GM10266 (cell line): ENCODE measurements around the gene N4BP2L2.
A peak's percentile ranks its signal among the peaks of the same experiment; 100 is the strongest.

ENCODE experiments used
- DNase-seq: peaks from one replicate; pipeline ENCODE4 v3.0.0; 2012; ENCODE audit errors: extremely low spot score
- CTCF ChIP-seq: IDR thresholded peaks from 2 replicates; pipeline ENCODE4 v1.5.1; 2012; ENCODE audit warnings: mild to moderate bottlenecking, low read depth; ENCODE audit not compliant: control insufficient read depth, insufficient read depth; ENCODE audit errors: missing control alignments

Gene N4BP2L2

GRCh38 chr13:32390484-32390883, 148.1 kb downstream of the N4BP2L2 start:
- no peak for TF ChIP-seq CTCF
- no peak for DNase-seq

- DNase-seq, result peak; percentile 35
- no peak for TF ChIP-seq CTCF
Observed at GRCh38 chr13:32390048-32390447, 148.5 kb downstream of the N4BP2L2 start.

GRCh38 chr13:32385410-32385809, 153.2 kb downstream of the N4BP2L2 start:
- TF ChIP-seq CTCF, result no peak
- no peak for DNase-seq

- no peak for DNase-seq
Observed at GRCh38 chr13:32384702-32385101, 153.9 kb downstream of the N4BP2L2 start.

GRCh38 chr13:32383836-32384618, 154.6 kb downstream of the N4BP2L2 start:
- no peak for TF ChIP-seq CTCF
- no peak for DNase-seq

More at GRCh38 chr13:32384702-32385101, 153.9 kb downstream of the N4BP2L2 start:
- no peak for TF ChIP-seq CTCF
